NOMO-1 treated with DMSO at 0.1 percent for 48 hours (cell line): ENCODE data around the gene NT5C.
"Not testable (repeated sequence)": the region's sequence is repeated elsewhere in the genome, so short reads cannot be mapped to it uniquely, and the experiment has no call there.

Experiments used
- DNase-seq: peaks from one replicate; lab custom pipeline; 2025; ENCODE audit not compliant: unreplicated experiment; lab: John Stamatoyannopoulos, UW

Gene NT5C

DNA sequence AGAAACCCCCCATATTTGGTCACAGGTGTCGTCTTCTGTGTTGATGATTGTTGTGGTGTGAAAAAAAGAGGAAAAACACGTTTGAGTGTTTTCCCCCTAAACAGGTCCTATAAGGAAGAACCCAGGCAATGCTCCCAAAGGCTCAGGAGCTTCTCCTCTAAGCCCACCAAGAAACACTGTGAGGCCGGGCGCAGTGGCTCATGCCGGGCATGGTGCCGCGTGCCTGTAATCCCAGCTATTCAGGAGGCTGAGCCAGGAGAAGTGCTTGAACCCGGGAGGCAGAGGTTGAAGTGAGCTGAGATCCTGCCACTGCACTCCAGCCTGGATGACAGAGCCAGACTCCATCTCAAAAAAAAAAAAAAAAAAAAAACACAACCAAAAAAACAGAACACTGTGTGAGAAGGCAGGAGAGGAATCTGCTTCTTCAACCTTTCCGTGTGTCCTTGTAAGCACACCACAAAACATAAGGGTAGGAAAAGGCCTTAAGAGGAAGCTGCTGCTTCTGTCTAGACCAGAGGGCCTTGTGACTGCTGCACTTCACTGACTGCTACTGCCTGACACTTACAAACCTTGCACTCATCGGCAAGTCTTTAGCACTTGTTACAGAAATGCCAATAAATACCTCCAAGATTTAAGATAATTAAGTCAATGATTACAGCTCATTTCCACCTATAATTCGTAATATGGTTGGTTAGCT is 13.4 kb upstream of the NT5C start:
- DNase-seq, result no peak

GRCh38 chr17:75142236-75142971 is 10.9 kb upstream of the NT5C start:
- DNase-seq, result no peak

DNA sequence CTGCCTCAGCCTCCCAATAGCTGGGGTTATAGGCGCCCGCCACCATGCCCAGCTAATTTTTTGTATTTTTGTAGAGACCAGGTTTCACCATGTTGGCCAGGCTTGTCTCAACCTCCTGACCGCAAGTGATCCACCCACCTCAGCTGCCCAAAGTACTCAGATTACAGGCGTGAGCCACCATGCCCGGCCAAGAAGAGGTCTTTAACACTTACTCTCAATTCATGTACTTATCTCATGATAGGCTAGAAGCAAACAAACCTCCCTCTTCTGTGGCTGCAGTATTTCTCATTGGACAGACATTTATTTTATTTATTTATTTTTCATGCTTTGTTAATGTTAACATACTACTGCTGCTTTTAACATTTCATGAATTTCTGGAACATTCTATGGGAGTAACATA is 7.0 kb upstream of the NT5C start:
- DNase-seq, result no peak

- DNase-seq, result not testable (repeated sequence)
Observed at GRCh38 chr17:75137762-75138161, 6.2 kb upstream of the NT5C start.

GRCh38 chr17:75135946-75136345 is 4.4 kb upstream of the NT5C start:
- no peak for DNase-seq

GRCh38 chr17:75135452-75135851 is 3.9 kb upstream of the NT5C start:
- no peak for DNase-seq

- DNase-seq, result not testable (repeated sequence)
Observed at GRCh38 chr17:75133607-75134347, 2.2 kb upstream of the NT5C start.

DNA sequence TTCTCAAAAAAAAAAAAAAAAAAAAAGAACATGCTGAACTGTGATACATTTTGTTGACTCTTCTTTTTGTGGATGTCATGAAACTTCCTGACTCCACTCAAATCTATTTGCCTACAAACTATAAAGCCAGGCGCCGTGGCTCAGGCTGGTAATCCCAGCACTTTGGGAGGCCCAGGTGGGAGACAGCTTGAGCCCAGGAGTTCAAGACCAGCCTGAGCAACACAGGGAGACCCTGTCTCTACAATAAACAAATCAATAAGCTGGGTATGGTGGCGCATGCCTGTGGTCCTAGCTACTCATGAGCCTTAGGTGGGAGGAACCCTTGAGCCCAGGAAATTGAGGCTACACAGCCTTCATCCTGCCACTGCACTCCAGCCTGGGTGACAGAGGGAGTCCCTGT is 1.5 kb upstream of the NT5C start:
- DNase-seq, result no peak

DNA sequence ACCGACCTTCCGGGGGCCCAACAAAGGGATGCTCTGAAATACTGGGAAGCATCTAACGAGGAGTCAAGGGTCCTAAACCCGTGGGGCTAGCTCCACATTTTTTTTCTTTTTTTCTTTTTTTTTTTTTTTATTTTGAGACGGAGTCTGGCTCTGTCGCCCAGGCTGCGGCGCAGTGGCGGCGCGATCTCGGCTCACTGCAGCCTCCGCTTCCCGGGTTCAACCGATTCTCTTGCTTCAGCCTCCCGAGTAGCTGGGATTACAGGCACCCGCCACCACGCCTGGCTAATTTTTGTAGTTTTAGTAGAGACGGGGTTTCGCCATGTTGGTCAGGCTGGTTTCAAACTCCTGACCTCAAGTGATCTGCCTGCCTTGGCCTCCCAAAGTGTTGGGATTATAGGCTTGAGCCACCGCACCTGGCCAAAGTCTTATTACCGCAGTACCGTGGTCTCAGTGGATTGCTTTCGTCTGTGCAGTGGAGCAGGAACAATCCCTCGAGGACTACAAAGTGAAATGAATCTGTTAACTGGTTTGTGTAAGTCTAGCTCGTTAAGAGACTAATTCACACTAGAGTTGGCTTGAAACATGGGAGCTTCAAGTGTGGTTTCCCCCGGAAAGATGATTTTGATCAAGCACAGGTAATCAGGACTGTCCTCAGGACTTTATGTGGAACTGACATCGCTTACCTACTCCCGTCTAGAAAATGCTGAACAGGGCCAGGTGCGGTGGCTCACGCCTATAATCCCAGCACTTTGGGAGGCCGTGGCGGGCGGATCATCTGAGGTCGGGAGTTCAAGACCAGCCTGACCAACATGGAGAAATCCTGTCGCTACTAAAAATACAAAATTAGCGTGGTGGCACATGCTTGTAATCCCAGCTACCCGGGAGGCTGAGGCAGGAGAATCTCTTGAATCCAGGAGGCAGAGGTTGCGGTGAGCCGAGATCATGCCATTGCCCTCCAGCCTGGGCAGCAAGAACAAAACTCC is 767 bp upstream of the NT5C start:
- DNase-seq, result not testable (repeated sequence)

DNA sequence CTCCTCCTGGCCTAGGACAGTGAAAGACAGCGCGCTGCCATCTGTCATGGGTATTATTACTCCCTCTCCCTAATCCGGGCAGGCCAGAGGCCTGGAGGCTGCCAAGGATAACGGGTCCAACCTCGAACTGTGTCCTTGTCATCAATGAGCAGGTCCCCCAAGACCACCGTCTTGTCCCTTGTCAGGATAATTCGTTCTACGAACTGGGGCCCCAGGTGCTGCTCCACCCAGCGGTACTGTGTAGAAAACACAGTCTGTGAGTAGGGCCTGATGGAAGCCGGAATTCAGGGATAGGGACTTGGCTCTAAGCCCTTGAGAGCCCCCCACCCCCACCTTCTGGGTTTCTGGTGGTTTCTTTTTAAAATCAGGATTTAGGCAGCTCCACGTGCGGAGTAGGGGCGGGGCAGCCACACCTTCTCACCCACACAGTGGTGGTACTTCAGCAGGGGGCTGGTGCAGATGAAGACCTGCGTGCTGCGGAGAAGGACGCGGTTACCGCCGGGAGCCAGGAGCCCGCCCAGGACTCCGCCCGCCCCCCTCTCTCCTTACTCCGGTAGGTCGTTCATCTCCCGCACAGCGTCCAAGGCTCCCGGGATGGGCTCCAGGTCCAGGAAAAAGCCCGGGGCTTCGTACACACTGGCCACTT is 787 bp downstream of the NT5C start:
- peak; percentile 49 for DNase-seq

DNA sequence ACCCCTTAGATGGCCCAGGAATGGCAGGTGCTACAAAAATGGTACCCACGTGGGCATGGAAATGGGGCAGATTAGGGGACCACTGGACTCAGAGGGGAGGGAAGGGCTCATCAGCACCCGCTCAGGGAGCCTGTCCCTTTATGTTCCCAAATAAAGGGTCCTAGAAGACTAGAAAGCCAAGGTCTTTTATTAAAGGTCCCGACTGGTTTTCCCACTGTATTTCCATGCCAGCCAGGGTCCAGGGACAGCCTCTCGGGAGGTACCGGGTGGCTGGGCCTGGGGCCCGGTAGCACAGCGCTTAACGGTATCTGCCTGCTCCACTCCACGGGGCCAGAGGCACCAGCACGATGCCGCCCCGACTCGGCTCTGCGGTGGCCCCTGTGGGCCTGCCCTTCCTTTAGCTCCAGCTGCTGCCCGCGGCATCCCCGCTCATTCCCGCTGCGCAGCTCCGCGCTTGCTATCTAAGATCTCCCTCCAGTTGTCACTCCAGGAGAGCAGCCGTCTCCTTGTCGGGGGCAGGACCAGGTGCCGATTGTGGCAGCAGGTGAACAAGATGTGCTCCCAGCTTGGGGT is 1.4 kb downstream of the NT5C start:
- DNase-seq, result no peak

DNA sequence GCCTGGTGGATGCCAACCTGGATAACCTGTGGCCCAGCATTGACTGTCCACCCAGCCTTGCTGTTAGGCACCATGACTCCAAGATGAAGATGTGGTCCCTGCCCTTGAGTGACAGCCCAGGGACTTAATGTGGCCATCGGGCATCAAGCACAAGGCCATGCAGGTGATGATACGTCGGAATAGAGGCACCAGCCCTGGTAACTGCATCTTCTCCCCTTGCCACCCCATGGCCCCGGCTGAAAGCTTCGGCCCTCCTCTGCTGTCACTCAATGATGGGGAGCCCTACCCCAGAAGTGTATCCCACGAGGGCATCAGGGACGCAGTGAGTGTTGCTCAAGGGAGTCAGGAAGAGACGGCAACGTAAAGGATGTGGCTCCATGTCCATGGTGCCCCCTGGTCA is 2.0 kb downstream of the NT5C start:
- no peak for DNase-seq

DNA sequence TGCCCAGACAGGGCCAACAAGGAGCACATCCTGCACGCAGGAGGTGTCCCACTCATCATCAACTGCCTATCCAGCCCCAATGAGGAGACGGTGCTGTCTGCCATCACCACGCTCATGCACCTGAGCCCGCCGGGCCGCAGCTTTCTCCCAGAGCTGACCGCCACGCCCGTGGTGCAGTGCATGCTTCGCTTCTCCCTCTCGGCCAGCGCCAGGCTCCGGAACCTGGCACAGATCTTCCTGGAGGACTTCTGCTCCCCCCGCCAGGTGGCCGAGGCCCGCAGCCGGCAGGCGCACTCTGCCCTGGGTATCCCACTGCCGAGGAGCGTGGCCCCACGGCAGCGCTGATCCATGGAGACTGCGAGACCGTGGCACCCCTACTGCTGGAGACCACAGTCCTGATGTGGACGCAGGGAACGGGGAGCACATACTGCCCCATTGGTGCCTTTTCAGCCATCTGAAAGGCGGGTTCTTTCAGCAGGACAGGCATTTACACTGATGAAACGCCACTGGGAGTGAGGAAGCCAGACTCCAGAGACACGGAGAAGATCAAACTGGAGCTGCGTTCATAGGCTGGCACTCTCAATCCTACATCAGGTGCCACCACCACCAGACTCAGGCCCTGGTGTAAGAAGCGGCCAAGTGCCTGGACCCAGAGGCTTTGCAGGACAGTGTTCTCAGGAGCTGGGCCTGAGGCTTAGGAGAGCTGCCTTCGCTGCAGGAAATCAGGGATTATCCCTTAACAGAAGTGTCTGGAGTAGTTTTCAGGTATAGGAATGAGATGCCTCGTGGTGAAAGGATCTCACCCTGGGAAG is 2.6 kb downstream of the NT5C start:
- DNase-seq, result no peak

GRCh38 chr17:75127936-75128335 is 3.6 kb downstream of the NT5C start:
- DNase-seq, result not testable (repeated sequence)

DNA sequence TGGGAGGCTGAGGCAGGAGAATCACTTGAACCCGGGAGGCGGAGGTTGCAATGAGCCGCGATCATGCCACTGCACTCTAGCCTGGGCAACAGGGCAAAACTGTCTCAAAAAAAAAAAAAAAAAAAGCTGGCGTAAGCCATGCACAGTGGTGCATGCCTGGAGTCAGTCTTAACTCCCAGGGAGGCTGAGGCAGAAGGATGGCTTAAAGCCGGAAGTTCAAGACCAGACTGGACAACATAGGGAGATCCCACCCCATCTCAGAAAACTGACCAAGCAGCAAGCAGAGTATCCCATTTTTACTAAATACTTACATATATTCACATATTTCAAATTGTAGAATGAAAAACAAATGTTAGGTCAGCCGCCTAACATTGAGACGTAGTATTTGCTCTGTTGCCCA is 4.6 kb downstream of the NT5C start:
- DNase-seq, result no peak

- DNase-seq, result no peak
Observed at GRCh38 chr17:75125984-75126383, 5.6 kb downstream of the NT5C start.

DNA sequence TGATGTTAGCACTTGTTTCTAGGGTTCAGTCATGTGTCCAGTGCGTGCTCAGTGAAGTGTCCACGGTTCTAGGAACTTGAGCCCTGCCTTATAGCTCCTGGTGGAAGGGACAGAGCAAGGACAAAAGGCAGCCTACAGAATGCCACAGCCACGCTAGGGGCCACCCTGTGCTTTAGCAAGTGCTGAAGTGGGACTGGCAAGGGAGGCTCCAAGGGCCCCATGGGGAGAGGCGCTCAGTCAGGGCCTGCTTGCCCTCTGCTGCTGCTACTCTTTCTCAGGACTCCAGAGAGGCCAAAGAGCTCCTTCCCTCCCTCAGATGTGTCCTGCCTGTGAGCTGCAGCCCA is 6.8 kb downstream of the NT5C start:
- no peak for DNase-seq

GRCh38 chr17:75124041-75124818 is 7.3 kb downstream of the NT5C start:
- DNase-seq, result no peak

GRCh38 chr17:75118307-75118706 is 13.2 kb downstream of the NT5C start:
- no peak for DNase-seq
